ENCODE data around the gene SUV39H2.
A peak's percentile ranks its signal among the peaks of the same experiment; 100 is the strongest.
"Not testable (repeated sequence)": the region's sequence is repeated elsewhere in the genome, so short reads cannot be mapped to it uniquely, and the experiment has no call there.

The SUV39H2 gene

GRCh38 chr10:14859043-14859442 is 19.6 kb upstream of the SUV39H2 start:
- H3K27ac Mint-ChIP-seq, result peak overlapping the region; percentile 45
- no peak for ATAC-seq
- H3K4me1 Mint-ChIP-seq, result peaks cover 15% of the 10 kb centered on the region
- no peaks in the 10 kb centered on the region for H3K9me3 Mint-ChIP-seq
- no peak for DNase-seq (ENCODE audit: low spot score in 2 of 2)
- no peak overlapping the region for H3K4me3 Mint-ChIP-seq
- H3K36me3 Mint-ChIP-seq, result peaks cover 83% of the 10 kb centered on the region

GRCh38 chr10:14859775-14860174 is 18.9 kb upstream of the SUV39H2 start:
- H3K4me3 Mint-ChIP-seq, result no peak overlapping the region
- H3K4me1 Mint-ChIP-seq, result peaks cover 15% of the 10 kb centered on the region
- H3K36me3 Mint-ChIP-seq, result peaks cover 81% of the 10 kb centered on the region
- H3K9me3 Mint-ChIP-seq, result no peaks in the 10 kb centered on the region
- H3K27ac Mint-ChIP-seq, result peak overlapping the region; percentile 77
- ATAC-seq (no peak), DNase-seq (ENCODE audit: low spot score in 2 of 2) (no peak)

- DNase-seq (ENCODE audit: low spot score in 2 of 2) (no peak), ATAC-seq (no peak)
- H3K36me3 Mint-ChIP-seq, result peaks cover 75% of the 10 kb centered on the region
- peak overlapping the region; percentile 77 for H3K27ac Mint-ChIP-seq
- H3K9me3 Mint-ChIP-seq, result no peaks in the 10 kb centered on the region
- no peak overlapping the region for H3K4me3 Mint-ChIP-seq
- H3K4me1 Mint-ChIP-seq, result peaks cover 15% of the 10 kb centered on the region
Observed at GRCh38 chr10:14860791-14861190, 17.9 kb upstream of the SUV39H2 start.

- DNase-seq (ENCODE audit: low spot score in 2 of 2); H3K4me3 Mint-ChIP-seq; ATAC-seq; H3K9me3 Mint-ChIP-seq; H3K27ac Mint-ChIP-seq; H3K4me1 Mint-ChIP-seq: not testable (repeated sequence)
- peaks cover 76% of the 10 kb centered on the region for H3K36me3 Mint-ChIP-seq
Observed at GRCh38 chr10:14864466-14864865, 14.2 kb upstream of the SUV39H2 start.

GRCh38 chr10:14864871-14865270 is 13.8 kb upstream of the SUV39H2 start:
- H3K9me3 Mint-ChIP-seq; H3K4me1 Mint-ChIP-seq; H3K27ac Mint-ChIP-seq; DNase-seq (ENCODE audit: low spot score in 2 of 2); H3K4me3 Mint-ChIP-seq; ATAC-seq: not testable (repeated sequence)
- H3K36me3 Mint-ChIP-seq, result peaks cover 78% of the 10 kb centered on the region

GRCh38 chr10:14873090-14873760 is 5.4 kb upstream of the SUV39H2 start:
- peaks cover 51% of the 10 kb centered on the region for H3K36me3 Mint-ChIP-seq
- H3K4me1 Mint-ChIP-seq, result peaks cover 17% of the 10 kb centered on the region
- peak overlapping the region; percentile 32 for H3K27ac Mint-ChIP-seq
- DNase-seq (ENCODE audit: low spot score in 2 of 2), result no peak
- H3K9me3 Mint-ChIP-seq, result no peaks in the 10 kb centered on the region
- no peak overlapping the region for H3K4me3 Mint-ChIP-seq
- peak; percentile 60 for ATAC-seq

- H3K4me3 Mint-ChIP-seq, result no peak overlapping the region
- no peak overlapping the region for H3K27ac Mint-ChIP-seq
- no peaks in the 10 kb centered on the region for H3K9me3 Mint-ChIP-seq
- peaks cover 29% of the 10 kb centered on the region for H3K4me1 Mint-ChIP-seq
- DNase-seq (ENCODE audit: low spot score in 2 of 2) (no peak), ATAC-seq (no peak)
- H3K36me3 Mint-ChIP-seq, result peaks cover 30% of the 10 kb centered on the region
Observed at GRCh38 chr10:14875941-14876340, 2.7 kb upstream of the SUV39H2 start.

GRCh38 chr10:14876764-14877163 is 1.9 kb upstream of the SUV39H2 start:
- Mint-ChIP-seq H3K27ac (peak overlapping the region; percentile 38), H3K9me3 (no peaks in the 10 kb centered on the region), H3K4me3 (peak overlapping the region; percentile 92), H3K36me3 (peaks cover 22% of the 10 kb centered on the region), H3K4me1 (peaks cover 29% of the 10 kb centered on the region)
- ATAC-seq, result no peak
- DNase-seq (ENCODE audit: low spot score in 2 of 2), result no peak

- Mint-ChIP-seq H3K27ac (peak overlapping the region; percentile 89), H3K4me1 (peaks cover 39% of the 10 kb centered on the region), H3K36me3 (peaks cover 14% of the 10 kb centered on the region), H3K9me3 (no peaks in the 10 kb centered on the region), H3K4me3 (peak overlapping the region; percentile 92)
- ATAC-seq, result peak; percentile 27
- DNase-seq (ENCODE audit: low spot score in 2 of 2), result peak in 1 of 2 donors; percentile 18
Observed at GRCh38 chr10:14879124-14879927, 660 bp downstream of the SUV39H2 start.

- peaks cover 39% of the 10 kb centered on the region for H3K4me1 Mint-ChIP-seq
Observed at GRCh38 chr10:14879928-14880193, 1.2 kb downstream of the SUV39H2 start.

GRCh38 chr10:14880229-14880628 is 1.6 kb downstream of the SUV39H2 start:
- H3K36me3 Mint-ChIP-seq, result peaks cover 14% of the 10 kb centered on the region
- DNase-seq (ENCODE audit: low spot score in 2 of 2) (no peak), ATAC-seq (no peak)
- peak overlapping the region; percentile 92 for H3K4me3 Mint-ChIP-seq
- H3K4me1 Mint-ChIP-seq, result peaks cover 39% of the 10 kb centered on the region
- H3K27ac Mint-ChIP-seq, result no peak overlapping the region
- H3K9me3 Mint-ChIP-seq, result no peaks in the 10 kb centered on the region

More at GRCh38 chr10:14879928-14880193, 1.2 kb downstream of the SUV39H2 start:
- no peak for ATAC-seq
- Mint-ChIP-seq H3K9me3 (no peaks in the 10 kb centered on the region), H3K36me3 (peaks cover 14% of the 10 kb centered on the region), H3K27ac (peak overlapping the region; percentile 89), H3K4me3 (peak overlapping the region; percentile 92)
- no peak for DNase-seq (ENCODE audit: low spot score in 2 of 2)

GRCh38 chr10:14884082-14884481 is 5.4 kb downstream of the SUV39H2 start:
- DNase-seq (ENCODE audit: low spot score in 2 of 2), result no peak
- ATAC-seq, result peak; percentile 44
- H3K4me1 Mint-ChIP-seq, result peaks cover 22% of the 10 kb centered on the region
- H3K4me3 Mint-ChIP-seq, result no peak overlapping the region
- no peak overlapping the region for H3K27ac Mint-ChIP-seq
- peaks cover 14% of the 10 kb centered on the region for H3K36me3 Mint-ChIP-seq
- H3K9me3 Mint-ChIP-seq, result no peaks in the 10 kb centered on the region

GRCh38 chr10:14889318-14889717 is 10.7 kb downstream of the SUV39H2 start:
- H3K36me3 Mint-ChIP-seq, result no peaks in the 10 kb centered on the region
- no peaks in the 10 kb centered on the region for H3K9me3 Mint-ChIP-seq
- H3K27ac Mint-ChIP-seq, result no peak overlapping the region
- peaks cover 5% of the 10 kb centered on the region for H3K4me1 Mint-ChIP-seq
- DNase-seq (ENCODE audit: low spot score in 2 of 2), result no peak
- ATAC-seq, result no peak
- H3K4me3 Mint-ChIP-seq, result peak overlapping the region; percentile 5

GRCh38 chr10:14891151-14891550 is 12.5 kb downstream of the SUV39H2 start:
- no peak overlapping the region for H3K4me3 Mint-ChIP-seq
- ATAC-seq (no peak), DNase-seq (ENCODE audit: low spot score in 2 of 2) (no peak)
- H3K4me1 Mint-ChIP-seq, result peaks cover 5% of the 10 kb centered on the region
- no peaks in the 10 kb centered on the region for H3K9me3 Mint-ChIP-seq
- no peak overlapping the region for H3K27ac Mint-ChIP-seq
- H3K36me3 Mint-ChIP-seq, result no peaks in the 10 kb centered on the region

GRCh38 chr10:14904316-14904732 is 25.7 kb downstream of the SUV39H2 start:
- H3K4me1 Mint-ChIP-seq, result no peaks in the 10 kb centered on the region
- no peak overlapping the region for H3K27ac Mint-ChIP-seq
- H3K9me3 Mint-ChIP-seq, result no peaks in the 10 kb centered on the region

GRCh38 chr10:14904864-14905263 is 26.2 kb downstream of the SUV39H2 start:
- peaks cover 82% of the 10 kb centered on the region for H3K36me3 Mint-ChIP-seq
- no peaks in the 10 kb centered on the region for H3K9me3 Mint-ChIP-seq
- no peak overlapping the region for H3K4me3 Mint-ChIP-seq
- H3K27ac Mint-ChIP-seq, result no peak overlapping the region
- DNase-seq (ENCODE audit: low spot score in 2 of 2) (no peak), ATAC-seq (no peak)
- H3K4me1 Mint-ChIP-seq, result no peaks in the 10 kb centered on the region

More at GRCh38 chr10:14904316-14904732, 25.7 kb downstream of the SUV39H2 start:
- peaks cover 83% of the 10 kb centered on the region for H3K36me3 Mint-ChIP-seq
- DNase-seq (ENCODE audit: low spot score in 2 of 2), result no peak
- ATAC-seq, result peak; percentile 36
- H3K4me3 Mint-ChIP-seq, result no peak overlapping the region

Data from stimulated activated effector memory CD8-positive, alpha-beta T cell treated with anti-CD3 and anti-CD28 coated beads, Interleukin-12 subunit alpha, Interleukin-12 subunit beta, amount 100 ng/mL, for 72 hours (primary cell).